ENCODE measurements around the gene CACNA1D. TPM values are rescaled to one million over a fixed set of nuclear protein-coding genes. Genes with fewer than 3 reads are reported as not detected.

Gene CACNA1D
- total and polyA plus RNA-seq, 9 of the 15 experiments (the other 6 are each of a cell fraction or from before 2014, with no cell fraction given), result 0.29 TPM; not detected in 8

DNA sequence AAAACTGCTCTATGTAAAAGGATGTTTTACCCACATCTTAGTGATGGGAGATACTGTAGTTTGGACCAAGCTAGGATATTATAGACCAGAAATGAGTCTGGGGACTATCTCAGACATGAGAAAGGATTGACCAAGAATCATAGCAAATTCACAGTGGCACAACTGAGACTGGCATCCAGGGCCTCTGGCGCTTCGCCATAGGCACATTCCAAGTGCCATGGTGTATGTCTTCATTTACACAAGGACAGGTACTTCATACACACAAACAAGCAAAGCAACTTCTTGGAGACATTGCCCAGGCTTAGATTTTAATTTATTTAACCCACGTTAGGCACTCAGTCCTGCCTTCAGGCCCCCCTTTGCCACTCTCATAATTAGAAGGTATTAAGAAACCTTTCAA lies 28.9 kb downstream of the CACNA1D start (continued):
- TF ChIP-seq PCBP2 (IDR thresholded peaks at IDR 0.05; ENCODE audit: low read depth, low read length, poor library complexity, severe bottlenecking), result no peak

DNA sequence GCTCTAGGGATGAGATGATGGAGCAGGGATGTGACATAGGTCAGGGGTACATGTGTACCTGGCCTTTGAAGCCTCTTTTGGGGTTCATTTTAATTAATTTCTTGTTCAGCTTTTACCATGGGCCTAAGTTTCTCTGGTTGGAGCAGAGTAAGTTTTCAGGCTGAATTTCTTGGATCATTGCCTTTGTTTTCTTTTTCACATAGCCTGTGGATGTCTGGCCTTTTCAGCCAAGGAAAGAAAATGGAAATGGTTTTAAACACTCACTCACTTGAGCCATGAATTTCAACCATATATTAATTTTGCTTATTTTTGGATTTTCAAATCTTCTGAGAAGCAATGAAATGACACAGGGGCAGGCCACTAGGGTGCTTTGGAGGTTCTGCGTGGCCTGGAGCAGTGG lies 30.2 kb downstream of the CACNA1D start:
- Histone ChIP-seq H3K9me1 (ENCODE audit: control insufficient read depth, insufficient read depth, low read length) (no peaks in the 10 kb centered on the region), H3K79me2 (ENCODE audit: control insufficient read depth, insufficient read depth, low read length) (no peaks in the 10 kb centered on the region), H4K20me1 (replicated peaks; ENCODE audit: control insufficient read depth, insufficient read depth, low read length) (no peaks in the 10 kb centered on the region), H3K36me3 (ENCODE audit: control insufficient read depth, insufficient read depth, low read length) (no peaks in the 10 kb centered on the region), H3K4me2 (ENCODE audit: insufficient read depth, low read length) (no peak overlapping the region), H3K4me1 (replicated peaks in 1 of 2; ENCODE audit: control insufficient read depth in 2 of 2, insufficient read depth in 2 of 2, low read length in 2 of 2) (no peaks in the 10 kb centered on the region), H3K9ac (ENCODE audit: insufficient read depth in 1 of 2, low read depth in 2 of 2, low read length in 2 of 2) (no peak overlapping the region), H3K9me3 (replicated peaks; ENCODE audit: control insufficient read depth, insufficient read depth, low read depth, low read length) (no peaks in the 10 kb centered on the region), H2AFZ (ENCODE audit: low read depth, low read length) (no peak overlapping the region), H3K4me3 (no peak overlapping the region), H3K27ac (ENCODE audit: extremely low read depth, low read depth, low read length) (no peak overlapping the region), H3K27me3 (ENCODE audit: control insufficient read depth in 2 of 2, insufficient read depth in 2 of 2, low read length in 2 of 2) (no peaks in the 10 kb centered on the region; a peak in 1 of 5 replicates)
- intact Hi-C loops (cut with micrococcal nuclease), result no loop called here
- CTCF ChIA-PET (ENCODE audit: low intra/inter-chr PET ratio), result no interaction called here
- in situ Hi-C loops (cut with MboI), result no loop called here
- FAIRE-seq (no peak), DNase-seq (ENCODE audit: extremely low read depth in 1 of 4, low spot score in 3 of 4) (no peak), ATAC-seq (no peak)
- 10% methylated on average over 1 of the region's 1 CpG for WGBS (ENCODE audit: insufficient coverage, low coverage, missing lambda C conversion rate)
- POLR2A ChIA-PET, result no interaction called here
- BruUV-seq (replicated peaks), result no TSS peak
- TF ChIP-seq AFF1 (IDR thresholded peaks at IDR 0.05; ENCODE audit: low read depth in 1 of 2, partially characterized antibody in 2 of 2) (no peak), DEAF1 (CRISPR knock-in tag; IDR thresholded peaks at IDR 0.05) (no peak), ASH1L (IDR thresholded peaks at IDR 0.05; ENCODE audit: borderline replicate concordance, low read depth, partially characterized antibody) (no peak), NR2C2 (CRISPR knock-in tag; IDR thresholded peaks at IDR 0.05) (no peak), NR2C2 (tag; IDR thresholded peaks at IDR 0.05) (no peak), ZNF79 (CRISPR knock-in tag; IDR thresholded peaks at IDR 0.05; ENCODE audit: low read depth) (no peak), ZKSCAN1 (IDR thresholded peaks at IDR 0.05; ENCODE audit: low read depth, low read length) (no peak), NFIX (CRISPR knock-in tag; IDR thresholded peaks at IDR 0.05; ENCODE audit: low read depth) (no peak)
- TF ChIP-seq, protein P1, sequence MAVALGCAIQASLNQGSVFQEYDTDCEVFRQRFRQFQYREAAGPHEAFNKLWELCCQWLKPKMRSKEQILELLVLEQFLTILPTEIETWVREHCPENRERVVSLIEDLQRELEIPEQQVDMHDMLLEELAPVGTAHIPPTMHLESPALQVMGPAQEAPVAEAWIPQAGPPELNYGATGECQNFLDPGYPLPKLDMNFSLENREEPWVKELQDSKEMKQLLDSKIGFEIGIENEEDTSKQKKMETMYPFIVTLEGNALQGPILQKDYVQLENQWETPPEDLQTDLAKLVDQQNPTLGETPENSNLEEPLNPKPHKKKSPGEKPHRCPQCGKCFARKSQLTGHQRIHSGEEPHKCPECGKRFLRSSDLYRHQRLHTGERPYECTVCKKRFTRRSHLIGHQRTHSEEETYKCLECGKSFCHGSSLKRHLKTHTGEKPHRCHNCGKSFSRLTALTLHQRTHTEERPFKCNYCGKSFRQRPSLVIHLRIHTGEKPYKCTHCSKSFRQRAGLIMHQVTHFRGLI (CRISPR knock-in tag; IDR thresholded peaks at IDR 0.05), result no peak

Measured in K562 (cell line).